Measurements from ENCODE around the gene MMP8.

DNA sequence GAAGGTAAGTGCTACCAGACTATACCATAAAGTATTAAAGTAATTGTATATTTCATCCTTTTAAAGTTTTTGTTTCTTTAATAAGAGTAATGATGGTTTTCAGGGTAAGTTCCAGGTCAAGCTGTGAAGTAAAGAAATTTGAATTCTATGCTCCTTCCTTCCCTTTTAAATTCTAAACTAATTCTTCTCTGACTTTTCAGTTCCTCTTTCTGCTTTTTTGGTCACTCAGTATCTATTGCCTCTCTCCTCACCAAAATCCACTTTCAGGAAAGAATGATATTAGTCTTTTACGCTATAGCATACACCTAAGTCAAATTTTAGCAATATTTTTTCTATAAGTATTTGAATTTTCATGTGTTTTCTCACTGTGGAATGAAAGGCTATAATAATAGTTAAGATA lies 8.2 kb downstream of the MMP8 start:
- TF ChIP-seq RAD21 (IDR thresholded peaks at IDR 0.05; ENCODE audit: low read depth) (no peak), CEBPB (IDR thresholded peaks at IDR 0.05) (no peak), EP300 (IDR thresholded peaks at IDR 0.05; ENCODE audit: borderline replicate concordance) (no peak), FOXM1 (IDR thresholded peaks at IDR 0.05; ENCODE audit: borderline replicate concordance, low read depth) (no peak), MAX (IDR thresholded peaks at IDR 0.05) (no peak), ZBTB7A (IDR thresholded peaks at IDR 0.05; ENCODE audit: low read depth) (no peak), YY1 (IDR thresholded peaks at IDR 0.05; ENCODE audit: low read depth) (no peak), CREB1 (IDR thresholded peaks at IDR 0.05; ENCODE audit: low read depth) (no peak), TAF1 (IDR thresholded peaks at IDR 0.05; ENCODE audit: low read depth) (no peak)
- TF ChIP-seq, protein P1, sequence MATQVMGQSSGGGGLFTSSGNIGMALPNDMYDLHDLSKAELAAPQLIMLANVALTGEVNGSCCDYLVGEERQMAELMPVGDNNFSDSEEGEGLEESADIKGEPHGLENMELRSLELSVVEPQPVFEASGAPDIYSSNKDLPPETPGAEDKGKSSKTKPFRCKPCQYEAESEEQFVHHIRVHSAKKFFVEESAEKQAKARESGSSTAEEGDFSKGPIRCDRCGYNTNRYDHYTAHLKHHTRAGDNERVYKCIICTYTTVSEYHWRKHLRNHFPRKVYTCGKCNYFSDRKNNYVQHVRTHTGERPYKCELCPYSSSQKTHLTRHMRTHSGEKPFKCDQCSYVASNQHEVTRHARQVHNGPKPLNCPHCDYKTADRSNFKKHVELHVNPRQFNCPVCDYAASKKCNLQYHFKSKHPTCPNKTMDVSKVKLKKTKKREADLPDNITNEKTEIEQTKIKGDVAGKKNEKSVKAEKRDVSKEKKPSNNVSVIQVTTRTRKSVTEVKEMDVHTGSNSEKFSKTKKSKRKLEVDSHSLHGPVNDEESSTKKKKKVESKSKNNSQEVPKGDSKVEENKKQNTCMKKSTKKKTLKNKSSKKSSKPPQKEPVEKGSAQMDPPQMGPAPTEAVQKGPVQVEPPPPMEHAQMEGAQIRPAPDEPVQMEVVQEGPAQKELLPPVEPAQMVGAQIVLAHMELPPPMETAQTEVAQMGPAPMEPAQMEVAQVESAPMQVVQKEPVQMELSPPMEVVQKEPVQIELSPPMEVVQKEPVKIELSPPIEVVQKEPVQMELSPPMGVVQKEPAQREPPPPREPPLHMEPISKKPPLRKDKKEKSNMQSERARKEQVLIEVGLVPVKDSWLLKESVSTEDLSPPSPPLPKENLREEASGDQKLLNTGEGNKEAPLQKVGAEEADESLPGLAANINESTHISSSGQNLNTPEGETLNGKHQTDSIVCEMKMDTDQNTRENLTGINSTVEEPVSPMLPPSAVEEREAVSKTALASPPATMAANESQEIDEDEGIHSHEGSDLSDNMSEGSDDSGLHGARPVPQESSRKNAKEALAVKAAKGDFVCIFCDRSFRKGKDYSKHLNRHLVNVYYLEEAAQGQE (IDR thresholded peaks at IDR 0.05; ENCODE audit: low read depth): no peak
